Ovary (tissue), 9 donors: Measurements from ENCODE around the gene PUDP. TPM values are rescaled to one million over a fixed set of nuclear protein-coding genes. Genes with fewer than 3 reads are reported as not detected.
"Not testable (repeated sequence)": the region's sequence is repeated elsewhere in the genome, so short reads cannot be mapped to it uniquely, and the experiment has no call there.

Source experiments
- DNase-seq, 5 donors: peaks; one replicate each; pipeline ENCODE4 v3.0.0-alpha.2; 2019 to 2020
- H3K27ac ChIP-seq, 2 donors: fragments of 200-600 bp; one replicate each; pipeline versions ENCODE4 v1.5.1 to v1.8.0; 2019 to 2022
- H3K27me3 ChIP-seq: fragments of 200-600 bp; one replicate; pipeline ENCODE4 v1.8.0; 2022
- H3K36me3 ChIP-seq: fragments of 200-600 bp; sonication (generic); one replicate; pipeline ENCODE4 v1.5.1; 2019
- H3K4me1 ChIP-seq: one replicate; pipeline ENCODE4 v1.8.1; 2013; ENCODE audit warnings: mild to moderate bottlenecking, moderate library complexity; ENCODE audit not compliant: insufficient read depth
- H3K4me3 ChIP-seq: fragments of 200-600 bp; sonication (generic); one replicate; pipeline ENCODE4 v1.5.1; 2017
- H3K9me3 ChIP-seq, 2 donors: fragments of 200-600 bp in 1 of 2; sonication (generic) in 1 of 2; one replicate each; pipeline versions ENCODE4 v1.5.1 to v1.8.1; 2013 to 2019; ENCODE audit warnings: mild to moderate bottlenecking in 1 of 2, moderate library complexity in 1 of 2
- CTCF ChIP-seq, 3 donors: fragments of 450-650 bp in 2 of 3; fragments of 200-600 bp in 1 of 3; IDR thresholded peaks; one replicate each; pipeline versions ENCODE4 v1.5.1 to v1.8.0; 2016 to 2022; ENCODE audit warnings: antibody characterized with exemption in 3 of 3, mild to moderate bottlenecking in 1 of 3
- EP300 ChIP-seq: sonication (generic); formaldehyde crosslinking; IDR thresholded peaks from one replicate; pipeline ENCODE4 v1.6.1; 2017; ENCODE audit warnings: antibody characterized with exemption
- POLR2A ChIP-seq: fragments of 450-650 bp; IDR thresholded peaks from one replicate; pipeline ENCODE4 v1.6.1; 2017; ENCODE audit warnings: antibody characterized with exemption, mild to moderate bottlenecking, moderate library complexity
- WGBS, 3 donors: extraction: QIAGEN DNeasy Blood & Tissue Kit in 1 of 3; methylation state at CpG; one replicate each; pipeline versions ENCODE4 v1.1.5 to v1.1.7; 2013 to 2017; 5-methylcytosine and 5-hydroxymethylcytosine counted together
- intact Hi-C, 4 donors: fragments of 100-400 bp; cut with DNase I; formaldehyde crosslinking; loops; one replicate each; pipeline versions ENCODE4 v1.11.0 to v1.15.1; 2022 to 2023
- polyA plus RNA-seq, 2 donors: library from polyadenylated mRNA; stranded (reverse); fragments of 200-250 nt in 1 of 2; fragments of 350-450 nt in 1 of 2; fragmentation: Illumina TruSeq in 1 of 2; extraction: RNeasy Lipid Tissue Mini Kit (QIAGEN cat#74804) in 1 of 2; gene quantifications; one replicate each; pipeline ENCODE4 v1.2.3, GENCODE V29; 2013 to 2014
- total RNA-seq, 7 donors: library from RNA; depleted of rRNA in 2 of 7; stranded (reverse); fragments of >200 nt in 2 of 7; fragmentation: NEBNext Ultra II Directional in 3 of 7; extraction: Animal tissue kit (Norgen Biotek cat#: 25700) in 3 of 7; gene quantifications; one replicate each; pipeline versions ENCODE4 v1.1.0 to v1.2.4, GENCODE V29; 2016 to 2023
- donor health status: DM: no; HTN: no; CAD: no; lungs with moderate emphysema.
- donor health status: DM: no; HTN: no; CAD: no.
- donor health status: Bipolar disorder and iron deficiency.
- donor health status: DM: yes; HTN: yes; CAD: no.
- donor health status: DM: no; HTN: no; CAD: no.
- donor health status: DM: yes; HTN: yes; CAD: no.

The PUDP gene
- total and polyA plus RNA-seq, 9 donors: 7.0 to 17.9 (median 14.8) TPM

- Histone ChIP-seq H3K9me3 (no peaks in the 10 kb centered on the region), H3K36me3 (no peaks in the 10 kb centered on the region), H3K4me1 (no peaks in the 10 kb centered on the region), H3K27ac (no peak overlapping the region), H3K27me3 (no peaks in the 10 kb centered on the region), H3K4me3 (no peak overlapping the region)
- DNase-seq: no peak
- WGBS, 3 donors: 87 to 98% (median 96%) methylated on average over 2 of the region's 2 CpGs
- intact Hi-C loops: no loop called here
- TF ChIP-seq POLR2A: no peak
- no peak for TF ChIP-seq EP300
- no peak for TF ChIP-seq CTCF (IDR thresholded peaks at IDR 0.05)
Observed at GRCh38 chrX:7025471-7025870, 122.5 kb downstream of the PUDP start.

- no peak for DNase-seq
- Histone ChIP-seq H3K27me3 (no peaks in the 10 kb centered on the region), H3K9me3 (no peaks in the 10 kb centered on the region), H3K27ac (no peak overlapping the region), H3K4me3 (no peak overlapping the region), H3K36me3 (no peaks in the 10 kb centered on the region), H3K4me1 (no peaks in the 10 kb centered on the region)
- intact Hi-C loops: no loop called here
- TF ChIP-seq EP300 (no peak), CTCF (IDR thresholded peaks at IDR 0.05) (no peak), POLR2A (no peak)
- 93 to 94% (median 93%) methylated on average over 7 of the region's 7 CpGs for WGBS, 3 donors
Observed at GRCh38 chrX:7024850-7025249, 123.1 kb downstream of the PUDP start.

GRCh38 chrX:7022996-7023395 lies 125.0 kb downstream of the PUDP start:
- WGBS, 3 donors: 56 to 64% (median 59%) methylated on average over 3 of the region's 3 CpGs
- H3K4me3 ChIP-seq, H3K27ac ChIP-seq, H3K36me3 ChIP-seq, H3K4me1 ChIP-seq, DNase-seq, intact Hi-C loops, H3K27me3 ChIP-seq, H3K9me3 ChIP-seq: not testable (repeated sequence)

GRCh38 chrX:7021991-7022390 lies 126.0 kb downstream of the PUDP start:
- Histone ChIP-seq H3K27me3 (no peaks in the 10 kb centered on the region), H3K36me3 (no peaks in the 10 kb centered on the region), H3K4me1 (no peaks in the 10 kb centered on the region), H3K4me3 (no peak overlapping the region), H3K9me3 (no peaks in the 10 kb centered on the region), H3K27ac (no peak overlapping the region)
- intact Hi-C loops: no loop called here
- DNase-seq: no peak
- 93 to 96% (median 95%) methylated on average over 4 of the region's 4 CpGs for WGBS, 3 donors
- TF ChIP-seq POLR2A: no peak
- TF ChIP-seq CTCF (IDR thresholded peaks at IDR 0.05): no peak
- no peak for TF ChIP-seq EP300

GRCh38 chrX:7019555-7019954 lies 128.4 kb downstream of the PUDP start:
- no peak overlapping the region for H3K4me3 ChIP-seq
- no peaks in the 10 kb centered on the region for H3K36me3 ChIP-seq
- no peak overlapping the region for H3K27ac ChIP-seq
- intact Hi-C loops: no loop called here
- DNase-seq: no peak
- no peaks in the 10 kb centered on the region for H3K27me3 ChIP-seq
- 77 to 86% (median 83%) methylated on average over 3 of the region's 3 CpGs for WGBS, 3 donors
- H3K9me3 ChIP-seq: no peaks in the 10 kb centered on the region
- no peaks in the 10 kb centered on the region for H3K4me1 ChIP-seq
- TF ChIP-seq CTCF (IDR thresholded peaks at IDR 0.05) (no peak), POLR2A (no peak), EP300 (no peak)

- H3K27ac ChIP-seq, H3K9me3 ChIP-seq, H3K4me1 ChIP-seq, intact Hi-C loops, H3K36me3 ChIP-seq, H3K27me3 ChIP-seq, DNase-seq, H3K4me3 ChIP-seq: not testable (repeated sequence)
- 81 to 89% (median 87%) methylated on average over 8 of the region's 8 CpGs for WGBS, 3 donors
Observed at GRCh38 chrX:7012262-7012834, 135.6 kb downstream of the PUDP start.

GRCh38 chrX:7010897-7011296 lies 137.1 kb downstream of the PUDP start:
- H3K4me1 ChIP-seq, H3K27ac ChIP-seq, H3K9me3 ChIP-seq, DNase-seq, H3K27me3 ChIP-seq, H3K36me3 ChIP-seq, intact Hi-C loops, H3K4me3 ChIP-seq: not testable (repeated sequence)
- 84 to 92% (median 88%) methylated on average over 4 of the region's 4 CpGs for WGBS, 3 donors

- DNase-seq, H3K9me3 ChIP-seq, H3K36me3 ChIP-seq, H3K4me3 ChIP-seq, H3K27me3 ChIP-seq, H3K27ac ChIP-seq, intact Hi-C loops, H3K4me1 ChIP-seq: not testable (repeated sequence)
Observed at GRCh38 chrX:7007328-7007727, 140.6 kb downstream of the PUDP start.
